GM19395 (cell line): ENCODE results near the gene IGF2BP3.
"Not testable (repeated sequence)": the region's sequence is repeated elsewhere in the genome, so short reads cannot be mapped to it uniquely, and the experiment has no call there.

ENCODE experiments used
- ATAC-seq: cut with Tn5 transposase; IDR thresholded peaks from one replicate; pipeline ENCODE4 v1.9.1; 2021; ENCODE audit warnings: mild to moderate bottlenecking, moderate library complexity; ENCODE audit not compliant: unreplicated experiment

Gene IGF2BP3

GRCh38 chr7:23470330-23471105 is at the start of gene IGF2BP3:
TSS of gene IGF2BP3 (minus strand) at chr7:23470491. CDS start at chr7:23470110, 381 bp downstream.
- ATAC-seq, result no peak

GRCh38 chr7:23514755-23515154 is 44.5 kb upstream of the IGF2BP3 start:
- no peak for ATAC-seq

GRCh38 chr7:23513746-23514145 is 43.5 kb upstream of the IGF2BP3 start:
- ATAC-seq, result not testable (repeated sequence)

- no peak for ATAC-seq
Measured at GRCh38 chr7:23494009-23494408, 23.7 kb upstream of the IGF2BP3 start.

- no peak for ATAC-seq
Measured at GRCh38 chr7:23491502-23491901, 21.2 kb upstream of the IGF2BP3 start.

- ATAC-seq, result peak; percentile 80
Measured at GRCh38 chr7:23490357-23491135, 20.3 kb upstream of the IGF2BP3 start.

GRCh38 chr7:23488714-23489113 is 18.4 kb upstream of the IGF2BP3 start:
- ATAC-seq, result not testable (repeated sequence)

- ATAC-seq, result no peak
Measured at GRCh38 chr7:23487670-23488069, 17.4 kb upstream of the IGF2BP3 start.

GRCh38 chr7:23486002-23486773 is 15.9 kb upstream of the IGF2BP3 start:
- no peak for ATAC-seq

GRCh38 chr7:23482686-23483085 is 12.4 kb upstream of the IGF2BP3 start:
- ATAC-seq, result no peak

GRCh38 chr7:23477962-23478866 is 7.9 kb upstream of the IGF2BP3 start:
- ATAC-seq, result no peak

GRCh38 chr7:23477157-23477499 is 6.8 kb upstream of the IGF2BP3 start:
- no peak for ATAC-seq

GRCh38 chr7:23476286-23477156 is 6.2 kb upstream of the IGF2BP3 start:
- ATAC-seq, result no peak

- ATAC-seq, result no peak
Measured at GRCh38 chr7:23475576-23475839, 5.2 kb upstream of the IGF2BP3 start.

GRCh38 chr7:23474829-23475575 is 4.7 kb upstream of the IGF2BP3 start:
- no peak for ATAC-seq

GRCh38 chr7:23474094-23474828 is 4.0 kb upstream of the IGF2BP3 start:
- ATAC-seq, result peak; percentile 69

- no peak for ATAC-seq
Measured at GRCh38 chr7:23473844-23474093, 3.5 kb upstream of the IGF2BP3 start.

- ATAC-seq, result no peak
Measured at GRCh38 chr7:23472956-23473843, 2.9 kb upstream of the IGF2BP3 start.
